OCI-LY7 (cell line): ENCODE data around the gene PCDHGA4.

ENCODE experiments used
- EZH2phosphoT487 ChIP-seq: fragments of 200-600 bp; sonication (generic); IDR thresholded peaks from 2 replicates; pipeline ENCODE4 v1.6.1; 2018; ENCODE audit warnings: low read depth, borderline replicate concordance, mild to moderate bottlenecking, mixed run types, antibody characterized with exemption, low read length, moderate library complexity, mixed read lengths
- TF ChIP-seq, protein P1 (sequence below): fragments of 200-600 bp; sonication (generic); conservative IDR thresholded peaks from 2 replicates; pipeline ENCODE4 v1.5.1; 2014; ENCODE audit warnings: mild to moderate bottlenecking, antibody characterized with exemption, low read length, moderate library complexity, mixed read lengths

DNA sequence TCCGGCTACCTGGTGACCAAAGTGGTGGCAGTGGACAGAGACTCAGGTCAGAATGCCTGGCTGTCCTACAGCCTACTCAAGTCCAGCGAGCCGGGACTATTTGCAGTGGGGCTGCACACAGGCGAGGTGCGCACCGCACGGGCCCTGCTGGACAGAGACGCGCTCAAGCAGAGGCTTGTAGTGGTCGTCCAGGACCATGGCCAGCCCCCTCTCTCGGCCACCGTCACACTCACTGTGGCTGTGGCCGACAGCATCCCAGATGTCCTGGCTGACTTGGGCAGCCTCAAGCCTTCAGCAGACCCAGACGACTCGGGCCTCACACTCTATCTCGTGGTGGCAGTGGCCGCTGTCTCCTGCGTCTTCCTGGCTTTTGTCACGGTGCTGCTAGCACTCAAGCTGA is 2.1 kb downstream of the PCDHGA4 start:
- TF ChIP-seq, protein P1, sequence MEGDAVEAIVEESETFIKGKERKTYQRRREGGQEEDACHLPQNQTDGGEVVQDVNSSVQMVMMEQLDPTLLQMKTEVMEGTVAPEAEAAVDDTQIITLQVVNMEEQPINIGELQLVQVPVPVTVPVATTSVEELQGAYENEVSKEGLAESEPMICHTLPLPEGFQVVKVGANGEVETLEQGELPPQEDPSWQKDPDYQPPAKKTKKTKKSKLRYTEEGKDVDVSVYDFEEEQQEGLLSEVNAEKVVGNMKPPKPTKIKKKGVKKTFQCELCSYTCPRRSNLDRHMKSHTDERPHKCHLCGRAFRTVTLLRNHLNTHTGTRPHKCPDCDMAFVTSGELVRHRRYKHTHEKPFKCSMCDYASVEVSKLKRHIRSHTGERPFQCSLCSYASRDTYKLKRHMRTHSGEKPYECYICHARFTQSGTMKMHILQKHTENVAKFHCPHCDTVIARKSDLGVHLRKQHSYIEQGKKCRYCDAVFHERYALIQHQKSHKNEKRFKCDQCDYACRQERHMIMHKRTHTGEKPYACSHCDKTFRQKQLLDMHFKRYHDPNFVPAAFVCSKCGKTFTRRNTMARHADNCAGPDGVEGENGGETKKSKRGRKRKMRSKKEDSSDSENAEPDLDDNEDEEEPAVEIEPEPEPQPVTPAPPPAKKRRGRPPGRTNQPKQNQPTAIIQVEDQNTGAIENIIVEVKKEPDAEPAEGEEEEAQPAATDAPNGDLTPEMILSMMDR = no peak
- TF ChIP-seq EZH2phosphoT487 = no peak
